ENCODE measurements around the gene C5orf15. TPM values are rescaled to one million over a fixed set of nuclear protein-coding genes. Genes with fewer than 3 reads are reported as not detected.

Gene C5orf15
- total RNA-seq, 1 experiment from 2014 or later: 28.8 TPM

DNA sequence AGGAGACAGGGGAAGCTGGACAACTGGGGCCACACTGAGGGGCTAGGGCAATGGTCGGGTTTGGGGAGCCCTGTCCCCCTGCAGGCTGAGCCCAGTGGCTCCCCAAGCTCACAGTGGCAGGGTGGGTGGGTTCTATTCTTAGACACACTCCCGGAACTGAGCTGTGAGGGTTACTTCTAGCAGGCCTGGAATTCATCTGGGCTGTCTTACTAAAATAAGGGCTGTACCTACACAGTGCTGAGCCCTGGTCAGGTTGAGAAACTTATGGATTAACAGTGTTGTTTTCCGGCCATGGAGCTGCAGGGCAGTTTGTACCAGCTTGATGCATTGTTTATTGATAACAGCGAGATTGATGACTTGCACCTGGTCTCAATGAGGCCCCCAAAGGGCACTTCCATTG is 58.8 kb downstream of the C5orf15 start (continued):
- TF ChIP-seq REST (IDR thresholded peaks at IDR 0.05; ENCODE audit: low read depth): no peak
- TF ChIP-seq RAD21 (IDR thresholded peaks at IDR 0.05; ENCODE audit: low read depth): no peak
- TF ChIP-seq SP1 (IDR thresholded peaks at IDR 0.05; ENCODE audit: low read depth): no peak
- no peak for TF ChIP-seq ZNF274 (IDR thresholded peaks at IDR 0.05; ENCODE audit: low read depth, low read length)
- no peak for TF ChIP-seq JUND (IDR thresholded peaks at IDR 0.05)

DNA sequence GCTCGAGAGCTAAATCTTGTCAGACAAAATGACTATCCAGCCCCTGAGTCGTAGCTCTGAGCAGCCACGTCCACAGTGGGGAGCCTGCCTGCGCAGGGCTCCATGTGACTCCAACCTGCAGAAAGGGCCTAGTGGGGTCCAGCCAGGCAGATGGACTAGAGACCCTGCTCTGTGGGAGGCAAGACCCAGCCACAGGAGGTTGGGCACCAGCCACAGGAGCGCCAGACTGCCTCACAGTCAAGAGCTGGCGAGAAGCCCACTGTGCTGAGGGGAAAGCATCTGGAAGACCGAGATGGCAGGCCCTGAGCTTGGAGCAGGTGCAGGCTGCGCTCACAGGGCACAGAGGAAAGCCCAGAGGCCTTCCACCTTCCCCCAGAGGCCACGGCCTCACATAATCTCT is 61.4 kb downstream of the C5orf15 start:
- Histone ChIP-seq H3K27ac (ENCODE audit: low read depth, low read length) (no peak overlapping the region), H3K9me2 (ENCODE audit: insufficient read depth) (no peaks in the 10 kb centered on the region), H4K20me1 (ENCODE audit: insufficient read depth) (no peaks in the 10 kb centered on the region), H3K4me3 (replicated peaks in 1 of 2; ENCODE audit: low read depth in 1 of 2, low read length in 2 of 2) (no peak overlapping the region), H3K79me2 (ENCODE audit: insufficient read depth, low read length) (no peaks in the 10 kb centered on the region), H3K4me1 (ENCODE audit: control insufficient read depth in 1 of 2, insufficient read depth in 2 of 2, low read length in 2 of 2) (no peaks in the 10 kb centered on the region), H2AFZ (ENCODE audit: low read depth, low read length, poor library complexity, severe bottlenecking) (no peak overlapping the region), H3K9ac (ENCODE audit: low read length) (no peak overlapping the region), H3K36me3 (ENCODE audit: control insufficient read depth in 1 of 2, insufficient read depth in 2 of 2, low read length in 2 of 2) (no peaks in the 10 kb centered on the region), H3K9me3 (ENCODE audit: control insufficient read depth in 1 of 2, insufficient read depth in 1 of 2, low read depth in 1 of 2, low read length in 2 of 2) (no peaks in the 10 kb centered on the region), H3K27me3 (ENCODE audit: insufficient read depth, low read length) (no peaks in the 10 kb centered on the region), H3K4me2 (ENCODE audit: low read length) (no peak overlapping the region)
- BruUV-seq (replicated peaks): no TSS peak
- RAD21 ChIA-PET (ENCODE audit: low non-redundant PET in 1 of 2, low total read pairs in 2 of 2, uncharacterized antibody in 2 of 2, unreplicated experiment in 2 of 2): no interaction called here
- intact Hi-C loops (cut with micrococcal nuclease): no loop called here
- ATAC-seq (no peak), DNase-seq (ENCODE audit: low read depth, low spot score) (no peak)
- CTCF ChIA-PET: no interaction called here
- POLR2A ChIA-PET: no interaction called here
- no peak for TF ChIP-seq RAD21 (IDR thresholded peaks at IDR 0.05; ENCODE audit: low read depth)
- no peak for TF ChIP-seq POLR2AphosphoS5 (IDR thresholded peaks at IDR 0.05; ENCODE audit: low read depth, low read length)
- no peak for TF ChIP-seq ZFX (IDR thresholded peaks at IDR 0.05)
- no peak for TF ChIP-seq POLR2A (IDR thresholded peaks at IDR 0.05; ENCODE audit: borderline replicate concordance, extremely low read depth, insufficient read depth, insufficient read length)
- TF ChIP-seq ZNF274 (IDR thresholded peaks at IDR 0.05; ENCODE audit: low read depth, low read length): no peak
- no peak for TF ChIP-seq SIN3A (IDR thresholded peaks at IDR 0.05; ENCODE audit: low read depth)
- TF ChIP-seq CBX3 (IDR thresholded peaks at IDR 0.05; ENCODE audit: low read depth): no peak
- TF ChIP-seq EGR1 (IDR thresholded peaks at IDR 0.05; ENCODE audit: low read depth): no peak
- TF ChIP-seq CTCF (IDR thresholded peaks at IDR 0.05 in 2 of 3, conservative IDR thresholded peaks at IDR 0.05 in 1 of 3; ENCODE audit: borderline replicate concordance in 1 of 3, insufficient read depth in 1 of 3, low read depth in 2 of 3, low read length in 2 of 3): no peak
- no peak for TF ChIP-seq EZH2phosphoT487 (IDR thresholded peaks at IDR 0.05; ENCODE audit: borderline replicate concordance)
- TF ChIP-seq YY1 (IDR thresholded peaks at IDR 0.05; ENCODE audit: extremely low read depth, insufficient replicate concordance, low read depth, low read length): no peak
- no peak for TF ChIP-seq JUND (IDR thresholded peaks at IDR 0.05)
- TF ChIP-seq, protein P1, sequence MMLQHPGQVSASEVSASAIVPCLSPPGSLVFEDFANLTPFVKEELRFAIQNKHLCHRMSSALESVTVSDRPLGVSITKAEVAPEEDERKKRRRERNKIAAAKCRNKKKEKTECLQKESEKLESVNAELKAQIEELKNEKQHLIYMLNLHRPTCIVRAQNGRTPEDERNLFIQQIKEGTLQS (IDR thresholded peaks at IDR 0.05): no peak
- TF ChIP-seq SRF (IDR thresholded peaks at IDR 0.05; ENCODE audit: low read depth): no peak
- no peak for TF ChIP-seq TCF7L2 (IDR thresholded peaks at IDR 0.05; ENCODE audit: borderline replicate concordance, extremely low read depth, insufficient read depth, insufficient read length)
- TF ChIP-seq, protein P2, sequence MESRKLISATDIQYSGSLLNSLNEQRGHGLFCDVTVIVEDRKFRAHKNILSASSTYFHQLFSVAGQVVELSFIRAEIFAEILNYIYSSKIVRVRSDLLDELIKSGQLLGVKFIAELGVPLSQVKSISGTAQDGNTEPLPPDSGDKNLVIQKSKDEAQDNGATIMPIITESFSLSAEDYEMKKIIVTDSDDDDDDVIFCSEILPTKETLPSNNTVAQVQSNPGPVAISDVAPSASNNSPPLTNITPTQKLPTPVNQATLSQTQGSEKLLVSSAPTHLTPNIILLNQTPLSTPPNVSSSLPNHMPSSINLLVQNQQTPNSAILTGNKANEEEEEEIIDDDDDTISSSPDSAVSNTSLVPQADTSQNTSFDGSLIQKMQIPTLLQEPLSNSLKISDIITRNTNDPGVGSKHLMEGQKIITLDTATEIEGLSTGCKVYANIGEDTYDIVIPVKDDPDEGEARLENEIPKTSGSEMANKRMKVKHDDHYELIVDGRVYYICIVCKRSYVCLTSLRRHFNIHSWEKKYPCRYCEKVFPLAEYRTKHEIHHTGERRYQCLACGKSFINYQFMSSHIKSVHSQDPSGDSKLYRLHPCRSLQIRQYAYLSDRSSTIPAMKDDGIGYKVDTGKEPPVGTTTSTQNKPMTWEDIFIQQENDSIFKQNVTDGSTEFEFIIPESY (IDR thresholded peaks at IDR 0.05; ENCODE audit: extremely low read depth, insufficient replicate concordance, low read length): no peak

All from HCT116 (cell line).